Lower leg skin (tissue), 4 donors: Measurements from ENCODE around the gene LDLRAD3. TPM values are rescaled to one million over a fixed set of nuclear protein-coding genes. Genes with fewer than 3 reads are reported as not detected.

ENCODE experiments used
- DNase-seq, 2 donors: peaks; one replicate each; pipeline ENCODE4 v3.0.0-alpha.2; 2019; ENCODE audit warnings: low spot score in 2 of 2
- H3K4me3 ChIP-seq: fragments of 200-600 bp; sonication (generic); 2 replicates; pipeline ENCODE4 v1.5.1; 2017; ENCODE audit warnings: mild to moderate bottlenecking, low read depth; ENCODE audit not compliant: poor library complexity, severe bottlenecking
- CTCF ChIP-seq, 3 donors: fragments of 450-650 bp; IDR thresholded peaks; one replicate each; pipeline ENCODE4 v1.5.1; 2016; ENCODE audit warnings: antibody characterized with exemption in 3 of 3, mild to moderate bottlenecking in 3 of 3, moderate library complexity in 2 of 3
- POLR2A ChIP-seq, 2 donors: fragments of 450-650 bp; IDR thresholded peaks; one replicate each; pipeline ENCODE4 v1.6.1; 2016 to 2017; ENCODE audit warnings: antibody characterized with exemption in 2 of 2, mild to moderate bottlenecking in 1 of 2, moderate library complexity in 1 of 2
- WGBS, 2 donors: methylation state at CpG; one replicate each; pipeline ENCODE4 v1.1.5; 2018; 5-methylcytosine and 5-hydroxymethylcytosine counted together
- intact Hi-C: fragments of 100-400 bp; cut with DNase I; formaldehyde crosslinking; loops from one replicate; pipeline ENCODE4 v1.15.0; 2023; ENCODE audit warnings: low total_unique reads
- total RNA-seq, 4 donors: library from RNA; depleted of rRNA; stranded (reverse); fragments of >200 nt; gene quantifications; one replicate each; pipeline ENCODE4 v1.1.0, GENCODE V29; 2016

The LDLRAD3 gene
- total RNA-seq, 4 donors from 2014 or later, result 18.6 to 42.6 (median 25.5) TPM

- 72% methylated on average over 10 of the region's 10 CpGs for WGBS, 2 donors
- no peak overlapping the region for H3K4me3 ChIP-seq
- TF ChIP-seq CTCF (IDR thresholded peaks at IDR 0.05), result no peak
- TF ChIP-seq POLR2A (IDR thresholded peaks at IDR 0.05), result no peak
- no peak for DNase-seq
- intact Hi-C loops, result no loop called here
These were observed 218.4 kb downstream of the LDLRAD3 start for GRCh38 chr11:36162006-36162882.

- WGBS, 2 donors, result 67 to 73% methylated on average over 5 of the region's 5 CpGs
- no peak overlapping the region for H3K4me3 ChIP-seq
- TF ChIP-seq POLR2A (IDR thresholded peaks at IDR 0.05) (no peak), CTCF (IDR thresholded peaks at IDR 0.05) (no peak)
- intact Hi-C loops, result no loop called here
- DNase-seq, result no peak
These were observed 219.1 kb downstream of the LDLRAD3 start for GRCh38 chr11:36162883-36163434.

GRCh38 chr11:36164506-36165250 is 220.8 kb downstream of the LDLRAD3 start:
- intact Hi-C loops, result no loop called here
- TF ChIP-seq POLR2A (IDR thresholded peaks at IDR 0.05) (no peak), CTCF (IDR thresholded peaks at IDR 0.05) (no peak)
- DNase-seq, result no peak
- WGBS, 2 donors, result 63 to 74% methylated on average over 6 of the region's 6 CpGs
- H3K4me3 ChIP-seq, result no peak overlapping the region

GRCh38 chr11:36165621-36166397 is 221.9 kb downstream of the LDLRAD3 start:
- no peak overlapping the region for H3K4me3 ChIP-seq
- no peak for DNase-seq
- intact Hi-C loops, result no loop called here
- TF ChIP-seq POLR2A (IDR thresholded peaks at IDR 0.05) (no peak), CTCF (IDR thresholded peaks at IDR 0.05) (no peak)
- 75 to 76% methylated on average over 3 of the region's 3 CpGs for WGBS, 2 donors

- TF ChIP-seq CTCF (IDR thresholded peaks at IDR 0.05) (no peak), POLR2A (IDR thresholded peaks at IDR 0.05) (no peak)
- no peak overlapping the region for H3K4me3 ChIP-seq
- intact Hi-C loops, result no loop called here
- DNase-seq, result no peak
- WGBS, 2 donors, result 92 to 99% methylated on average over 4 of the region's 4 CpGs
These were observed 223.2 kb downstream of the LDLRAD3 start for GRCh38 chr11:36167073-36167472.
